Measurements from ENCODE around the gene NKAPL.
"Not testable (repeated sequence)": the region's sequence is repeated elsewhere in the genome, so short reads cannot be mapped to it uniquely, and the experiment has no call there.

DNA sequence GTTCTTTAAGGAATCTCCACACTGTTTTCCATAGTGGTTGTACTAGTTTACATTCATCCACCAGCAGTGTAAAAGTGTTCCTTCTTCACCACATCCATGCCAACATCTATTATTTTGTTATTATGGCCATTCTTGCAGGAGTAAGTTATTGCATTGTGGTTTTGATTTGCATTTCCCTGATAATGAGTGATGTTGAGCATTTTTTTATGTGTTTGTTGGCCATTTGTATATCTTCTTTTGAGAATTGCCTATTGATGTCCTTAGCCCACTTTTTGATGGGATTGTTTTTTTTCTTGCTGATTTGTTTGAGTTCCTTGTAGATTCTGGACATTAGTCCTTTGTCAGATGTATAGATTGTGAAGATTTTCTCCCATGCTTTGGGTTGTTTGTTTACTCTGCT lies 47.3 kb downstream of the NKAPL start:
- TF ChIP-seq POLR2A (IDR thresholded peaks at IDR 0.05; ENCODE audit: low read depth, low read length): not testable (repeated sequence)
- TF ChIP-seq, protein P1, sequence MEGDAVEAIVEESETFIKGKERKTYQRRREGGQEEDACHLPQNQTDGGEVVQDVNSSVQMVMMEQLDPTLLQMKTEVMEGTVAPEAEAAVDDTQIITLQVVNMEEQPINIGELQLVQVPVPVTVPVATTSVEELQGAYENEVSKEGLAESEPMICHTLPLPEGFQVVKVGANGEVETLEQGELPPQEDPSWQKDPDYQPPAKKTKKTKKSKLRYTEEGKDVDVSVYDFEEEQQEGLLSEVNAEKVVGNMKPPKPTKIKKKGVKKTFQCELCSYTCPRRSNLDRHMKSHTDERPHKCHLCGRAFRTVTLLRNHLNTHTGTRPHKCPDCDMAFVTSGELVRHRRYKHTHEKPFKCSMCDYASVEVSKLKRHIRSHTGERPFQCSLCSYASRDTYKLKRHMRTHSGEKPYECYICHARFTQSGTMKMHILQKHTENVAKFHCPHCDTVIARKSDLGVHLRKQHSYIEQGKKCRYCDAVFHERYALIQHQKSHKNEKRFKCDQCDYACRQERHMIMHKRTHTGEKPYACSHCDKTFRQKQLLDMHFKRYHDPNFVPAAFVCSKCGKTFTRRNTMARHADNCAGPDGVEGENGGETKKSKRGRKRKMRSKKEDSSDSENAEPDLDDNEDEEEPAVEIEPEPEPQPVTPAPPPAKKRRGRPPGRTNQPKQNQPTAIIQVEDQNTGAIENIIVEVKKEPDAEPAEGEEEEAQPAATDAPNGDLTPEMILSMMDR (IDR thresholded peaks at IDR 0.05; ENCODE audit: extremely low read depth in 1 of 2, insufficient read depth in 1 of 2, low read depth in 1 of 2, low read length in 2 of 2): not testable (repeated sequence)
